OCI-LY3 (cell line): Measurements from ENCODE around the gene TRANK1.

Experiments
- H2AFZ ChIP-seq: fragments of 200-600, 300-600 bp; shearing (Covaris generic); 2 replicates; pipeline ENCODE4 v1.6.0; 2014; ENCODE audit warnings: antibody characterized with exemption, low read depth, low read length
- H3K27ac ChIP-seq: fragments of 200-600, 300-600 bp; sonication (generic); 2 replicates; pipeline ENCODE4 v1.5.1; 2014; ENCODE audit warnings: mild to moderate bottlenecking, low read length, moderate library complexity, mixed read lengths
- H3K27me3 ChIP-seq: fragments of 200-600, 300-600 bp; sonication (generic); 2 replicates; pipeline ENCODE4 v1.6.1; 2014; ENCODE audit warnings: low read depth, low read length, mixed read lengths
- H3K36me3 ChIP-seq: fragments of 200-600, 300-600 bp; sonication (generic); replicated peaks from 2 replicates; pipeline ENCODE3; 2014; ENCODE audit warnings: low read depth, low read length, mixed read lengths
- H3K4me1 ChIP-seq: fragments of 300-600, 200-600 bp; sonication (generic); 2 replicates; pipeline ENCODE4 v1.6.1; 2014; ENCODE audit warnings: low read length, mixed read lengths
- H3K4me2 ChIP-seq: fragments of 200-600, 300-600 bp; sonication (generic); 2 replicates; pipeline ENCODE4 v1.6.1; 2014; ENCODE audit warnings: low read length, mixed read lengths
- H3K4me3 ChIP-seq: fragments of 300-600, 200-600 bp; sonication (generic); 2 replicates; pipeline ENCODE4 v1.5.1; 2014; ENCODE audit warnings: antibody characterized with exemption, mild to moderate bottlenecking, low read length, moderate library complexity
- H3K79me2 ChIP-seq: fragments of 300-600, 200-600 bp; shearing (Covaris generic); 2 replicates; pipeline ENCODE4 v1.6.1; 2014; ENCODE audit warnings: mild to moderate bottlenecking, low read length, mixed read lengths
- H3K9ac ChIP-seq: fragments of 300-600, 200-600 bp; shearing (Covaris generic); 2 replicates; pipeline ENCODE4 v1.6.0; 2014; ENCODE audit warnings: mild to moderate bottlenecking, low read length, moderate library complexity
- H3K9me3 ChIP-seq: fragments of 200-600, 300-600 bp; shearing (Covaris generic); 2 replicates; pipeline ENCODE4 v1.6.1; 2014; ENCODE audit warnings: low read length, mixed read lengths; ENCODE audit not compliant: insufficient read depth
- H4K20me1 ChIP-seq: fragments of 200-600, 300-600 bp; sonication (generic); 2 replicates; pipeline ENCODE4 v1.6.1; 2016; ENCODE audit warnings: low read length, mixed read lengths; ENCODE audit not compliant: insufficient read depth
- CTCF ChIP-seq: fragments of 200-600, 300-600 bp; sonication (generic); IDR thresholded peaks from 2 replicates; pipeline ENCODE4 v1.5.1; 2014; ENCODE audit warnings: antibody characterized with exemption, low read length, low read depth
- EZH2phosphoT487 ChIP-seq: fragments of 200-600 bp; shearing (Covaris generic); IDR thresholded peaks from 2 replicates; pipeline ENCODE4 v1.6.1; 2018; ENCODE audit warnings: antibody characterized with exemption, mixed run types, low read depth

TRANK1 gene

GRCh38 chr3:36924744-36925521, 19.9 kb downstream of the TRANK1 start:
- no peak overlapping the region for H3K27ac ChIP-seq
- no peak overlapping the region for H2AFZ ChIP-seq
- no peaks in the 10 kb centered on the region for H3K79me2 ChIP-seq
- H3K27me3 ChIP-seq = no peaks in the 10 kb centered on the region
- H3K4me1 ChIP-seq = peaks cover 9% of the 10 kb centered on the region
- peaks cover 17% of the 10 kb centered on the region for H3K36me3 ChIP-seq
- H3K4me2 ChIP-seq = no peak overlapping the region
- no peaks in the 10 kb centered on the region for H4K20me1 ChIP-seq
- H3K9ac ChIP-seq = no peak overlapping the region
- peaks cover 19% of the 10 kb centered on the region for H3K9me3 ChIP-seq
- H3K4me3 ChIP-seq = no peak overlapping the region
- TF ChIP-seq EZH2phosphoT487 (no peak), CTCF (no peak)

GRCh38 chr3:36923981-36924743, 20.7 kb downstream of the TRANK1 start:
- Histone ChIP-seq H2AFZ (no peak overlapping the region), H3K9me3 (peaks cover 25% of the 10 kb centered on the region)

GRCh38 chr3:36923523-36923943, 21.3 kb downstream of the TRANK1 start:
- H3K4me3 ChIP-seq = no peak overlapping the region
- peaks cover 21% of the 10 kb centered on the region for H3K4me1 ChIP-seq
- no peak overlapping the region for H3K9ac ChIP-seq
- TF ChIP-seq EZH2phosphoT487 (no peak), CTCF (no peak)
- H4K20me1 ChIP-seq = no peaks in the 10 kb centered on the region
- H3K4me2 ChIP-seq = no peak overlapping the region
- no peaks in the 10 kb centered on the region for H3K79me2 ChIP-seq
- H3K36me3 ChIP-seq = peaks cover 26% of the 10 kb centered on the region
- no peak overlapping the region for H2AFZ ChIP-seq
- no peaks in the 10 kb centered on the region for H3K27me3 ChIP-seq
- H3K9me3 ChIP-seq = peaks cover 25% of the 10 kb centered on the region
- H3K27ac ChIP-seq = no peak overlapping the region

More at GRCh38 chr3:36923981-36924743, 20.7 kb downstream of the TRANK1 start:
- Histone ChIP-seq H3K4me1 (peaks cover 15% of the 10 kb centered on the region), H3K36me3 (peaks cover 22% of the 10 kb centered on the region), H3K79me2 (no peaks in the 10 kb centered on the region), H3K4me2 (no peak overlapping the region), H3K9ac (no peak overlapping the region), H3K4me3 (no peak overlapping the region), H4K20me1 (no peaks in the 10 kb centered on the region), H3K27me3 (no peaks in the 10 kb centered on the region), H3K27ac (no peak overlapping the region)
- TF ChIP-seq CTCF (no peak), EZH2phosphoT487 (no peak)

- H3K79me2 ChIP-seq = no peaks in the 10 kb centered on the region
- H3K27me3 ChIP-seq = no peaks in the 10 kb centered on the region
- H3K4me1 ChIP-seq = peaks cover 44% of the 10 kb centered on the region
- H3K4me2 ChIP-seq = no peak overlapping the region
- no peak overlapping the region for H3K9ac ChIP-seq
- no peak for TF ChIP-seq EZH2phosphoT487
- no peak for TF ChIP-seq CTCF
- H4K20me1 ChIP-seq = no peaks in the 10 kb centered on the region
- H3K9me3 ChIP-seq = peaks cover 25% of the 10 kb centered on the region
- H3K4me3 ChIP-seq = no peak overlapping the region
- H3K27ac ChIP-seq = no peak overlapping the region
- no peak overlapping the region for H2AFZ ChIP-seq
- H3K36me3 ChIP-seq = peaks cover 26% of the 10 kb centered on the region
Observed at GRCh38 chr3:36920884-36921567, 23.8 kb downstream of the TRANK1 start.
